Activated CD4-positive, alpha-beta T cell treated with anti-CD3 and anti-CD28 coated beads, Interleukin-2, amount 10 ng/mL, durations not matched to agents 7 days and 5 days (primary cell): ENCODE data around the gene STX10. TPM values are rescaled to one million over a fixed set of nuclear protein-coding genes. Genes with fewer than 3 reads are reported as not detected.

Experiments used
- CTCF ChIA-PET: fragments of 350-600 bp; sonication (Branson Sonifier 250); formaldehyde crosslinking; loops from one replicate; lab custom pipeline; 2021; ENCODE audit warnings: antibody characterized with exemption; lab: Charles Lee
- POLR2A ChIA-PET: fragments of 350-600 bp; sonication (Branson Sonifier 250); formaldehyde crosslinking; loops from one replicate; lab custom pipeline; 2021; ENCODE audit warnings: antibody characterized with exemption; lab: Charles Lee
- DNase-seq: peaks from one replicate; pipeline ENCODE4 v3.0.0-alpha.2; 2020
- H3K27ac Mint-ChIP-seq: one replicate; pipeline ENCODE4 v1.8.0; 2021; ENCODE audit warnings: mild to moderate bottlenecking, moderate library complexity, mixed read lengths
- H3K27me3 Mint-ChIP-seq: one replicate; pipeline ENCODE4 v1.8.0; 2021; ENCODE audit warnings: mixed read lengths
- H3K36me3 Mint-ChIP-seq: one replicate; pipeline ENCODE4 v1.8.0; 2021; ENCODE audit warnings: low read depth, mixed read lengths
- H3K4me1 Mint-ChIP-seq: one replicate; pipeline ENCODE4 v1.8.0; 2021; ENCODE audit warnings: mixed read lengths
- H3K4me3 Mint-ChIP-seq: one replicate; pipeline ENCODE4 v1.8.0; 2021; ENCODE audit warnings: mild to moderate bottlenecking, moderate library complexity, mixed read lengths
- H3K9me3 Mint-ChIP-seq: one replicate; pipeline ENCODE4 v1.8.0; 2021; ENCODE audit warnings: mixed read lengths
- total RNA-seq, 2 experiments: library from RNA; stranded (reverse); gene quantifications; one replicate each; pipeline ENCODE4 v1.2.3, GENCODE V29; 2021

Gene STX10
- total RNA-seq, 2 experiments from 2014 or later: 62.3 to 65.0 TPM

GRCh38 chr19:13110099-13110610 lies 40.0 kb downstream of the STX10 start:
- no peak for DNase-seq
- Mint-ChIP-seq H3K27ac (no peak overlapping the region), H3K4me1 (peaks cover 11% of the 10 kb centered on the region), H3K9me3 (no peaks in the 10 kb centered on the region), H3K36me3 (peaks cover 6% of the 10 kb centered on the region), H3K4me3 (no peak overlapping the region), H3K27me3 (no peaks in the 10 kb centered on the region)
- POLR2A ChIA-PET: no interaction called here
- CTCF ChIA-PET: no interaction called here

GRCh38 chr19:13109361-13110098 lies 40.6 kb downstream of the STX10 start:
- no peak overlapping the region for H3K27ac Mint-ChIP-seq
- ChIA-PET POLR2A (interaction anchor here (0.6 to 0.8 kb wide), 2 partner anchors 26 to 144 kb away, joined by 4 to 5 read pairs; no protein-coding TSS in a partner anchor), CTCF (interaction anchor here (0.5 kb wide), 1 partner anchor 247 kb away, joined by 5 read pairs; no protein-coding TSS in a partner anchor)
- H3K9me3 Mint-ChIP-seq: no peaks in the 10 kb centered on the region
- H3K36me3 Mint-ChIP-seq: peaks cover 4% of the 10 kb centered on the region
- DNase-seq: no peak
- no peak overlapping the region for H3K4me3 Mint-ChIP-seq
- no peaks in the 10 kb centered on the region for H3K27me3 Mint-ChIP-seq
- peaks cover 12% of the 10 kb centered on the region for H3K4me1 Mint-ChIP-seq

- Mint-ChIP-seq H3K27ac (peak overlapping the region; percentile 92), H3K4me3 (peak overlapping the region; percentile 82), H3K9me3 (no peaks in the 10 kb centered on the region), H3K4me1 (peaks cover 31% of the 10 kb centered on the region), H3K27me3 (peaks cover 6% of the 10 kb centered on the region), H3K36me3 (peaks cover 5% of the 10 kb centered on the region)
- peak; percentile 44 for DNase-seq
- POLR2A ChIA-PET: interaction anchor here (0.5 kb wide), 1 partner anchor 108 kb away, joined by 3 read pairs; no protein-coding TSS in a partner anchor
- CTCF ChIA-PET: interaction anchor here (0.6 to 3.5 kb wide), 17 partner anchors 8 to 710 kb away, joined by 3 to 23 read pairs (median 5); partner anchors contain the start of genes NACC1 and TRMT1
Observed at GRCh38 chr19:13104848-13105711, 45.1 kb downstream of the STX10 start.

- Mint-ChIP-seq H3K4me1 (peaks cover 38% of the 10 kb centered on the region), H3K4me3 (peak overlapping the region; percentile 82)
Observed at GRCh38 chr19:13104360-13104847, 45.8 kb downstream of the STX10 start.

GRCh38 chr19:13103581-13104359 lies 46.4 kb downstream of the STX10 start:
- peaks cover 8% of the 10 kb centered on the region for H3K27me3 Mint-ChIP-seq
- peaks cover 7% of the 10 kb centered on the region for H3K36me3 Mint-ChIP-seq
- no peak for DNase-seq
- H3K4me1 Mint-ChIP-seq: peaks cover 41% of the 10 kb centered on the region
- ChIA-PET CTCF (interaction anchor here (0.6 to 3.5 kb wide), 17 partner anchors 9 to 684 kb away, joined by 3 to 23 read pairs (median 5); partner anchors contain the start of genes NACC1 and TRMT1), POLR2A (no interaction called here)
- peak overlapping the region; percentile 82 for H3K4me3 Mint-ChIP-seq
- H3K9me3 Mint-ChIP-seq: no peaks in the 10 kb centered on the region
- no peak overlapping the region for H3K27ac Mint-ChIP-seq

More at GRCh38 chr19:13104360-13104847, 45.8 kb downstream of the STX10 start:
- Mint-ChIP-seq H3K27me3 (peaks cover 6% of the 10 kb centered on the region), H3K9me3 (no peaks in the 10 kb centered on the region), H3K36me3 (peaks cover 7% of the 10 kb centered on the region), H3K27ac (peak overlapping the region; percentile 92)
- DNase-seq: peak; percentile 62
- CTCF ChIA-PET: interaction anchor here (0.6 to 3.5 kb wide), 16 partner anchors 9 to 139 kb away, joined by 3 to 23 read pairs (median 5); partner anchors contain the start of genes NACC1 and TRMT1
- POLR2A ChIA-PET: no interaction called here

GRCh38 chr19:13102666-13103580 lies 47.3 kb downstream of the STX10 start, which contains the start of gene LYL1:
LYL1 (minus strand) TSS chr19:13102858; CDS start chr19:13101171, 1,687 bp downstream.
- H3K9me3 Mint-ChIP-seq: no peaks in the 10 kb centered on the region
- ChIA-PET POLR2A (no interaction called here), CTCF (interaction anchor here (0.6 to 3.0 kb wide), 3 partner anchors 10 to 685 kb away, joined by 4 to 15 read pairs (median 4); no protein-coding TSS in a partner anchor)
- no peak within 1 kb of the TSS for H3K27ac Mint-ChIP-seq
- DNase-seq: no peak
- peaks cover 47% of the 10 kb centered on the region for H3K4me1 Mint-ChIP-seq
- peak within 1 kb of the TSS; percentile 44 for H3K4me3 Mint-ChIP-seq
- H3K27me3 Mint-ChIP-seq: peaks cover 15% of the 10 kb centered on the region
- H3K36me3 Mint-ChIP-seq: peaks cover 7% of the 10 kb centered on the region

- ChIA-PET CTCF (interaction anchor here (0.6 to 2.0 kb wide), 3 partner anchors 9 to 1416 kb away, joined by 3 to 5 read pairs (median 4); partner anchors contain the start of gene DNAJB1), POLR2A (no interaction called here)
- Mint-ChIP-seq H3K4me1 (peaks cover 47% of the 10 kb centered on the region), H3K9me3 (no peaks in the 10 kb centered on the region), H3K27ac (no peak overlapping the region), H3K36me3 (peaks cover 3% of the 10 kb centered on the region), H3K4me3 (peak overlapping the region; percentile 6), H3K27me3 (peaks cover 19% of the 10 kb centered on the region)
- no peak for DNase-seq
Observed at GRCh38 chr19:13102416-13102665, 47.8 kb downstream of the STX10 start.

- Mint-ChIP-seq H3K4me3 (peak overlapping the region; percentile 6), H3K4me1 (peaks cover 51% of the 10 kb centered on the region), H3K27ac (no peak overlapping the region), H3K36me3 (peaks cover 4% of the 10 kb centered on the region), H3K27me3 (peaks cover 24% of the 10 kb centered on the region), H3K9me3 (no peaks in the 10 kb centered on the region)
- ChIA-PET CTCF (interaction anchor here (0.6 to 2.0 kb wide), 6 partner anchors 9 to 1417 kb away, joined by 3 to 5 read pairs (median 3); partner anchors contain the start of gene DNAJB1), POLR2A (no interaction called here)
- no peak for DNase-seq
Observed at GRCh38 chr19:13101590-13102415, 48.4 kb downstream of the STX10 start.

- no peak overlapping the region for H3K4me3 Mint-ChIP-seq
- ChIA-PET CTCF (interaction anchor here (0.6 to 2.0 kb wide), 9 partner anchors 10 to 136 kb away, joined by 3 to 5 read pairs (median 3); no protein-coding TSS in a partner anchor), POLR2A (no interaction called here)
- H3K36me3 Mint-ChIP-seq: peaks cover 6% of the 10 kb centered on the region
- peaks cover 31% of the 10 kb centered on the region for H3K27me3 Mint-ChIP-seq
- no peak for DNase-seq
- H3K27ac Mint-ChIP-seq: no peak overlapping the region
- peaks cover 55% of the 10 kb centered on the region for H3K4me1 Mint-ChIP-seq
- no peaks in the 10 kb centered on the region for H3K9me3 Mint-ChIP-seq
Observed at GRCh38 chr19:13100841-13101589, 49.2 kb downstream of the STX10 start.
